H9 (cell line): ENCODE results near the gene TANGO6. TPM values are rescaled to one million over a fixed set of nuclear protein-coding genes. Genes with fewer than 3 reads are reported as not detected.

Experiments
- DNase-seq: peaks from one replicate; pipeline ENCODE4 v3.0.0-alpha.2; 2017
- H2AFZ ChIP-seq: one replicate; pipeline ENCODE4 v1.6.1; 2013; ENCODE audit warnings: mild to moderate bottlenecking, low read length, control low read depth, moderate library complexity
- H2AK5ac ChIP-seq: 2 replicates; pipeline ENCODE4 v1.6.1; 2013; ENCODE audit warnings: low read length, control low read depth, mixed read lengths; ENCODE audit not compliant: insufficient read length
- H2BK120ac ChIP-seq: one replicate; pipeline ENCODE4 v1.6.1; 2013; ENCODE audit warnings: low read depth, mild to moderate bottlenecking, low read length, control low read depth, inconsistent platforms; ENCODE audit not compliant: poor library complexity, severe bottlenecking
- H2BK12ac ChIP-seq: 2 replicates; pipeline ENCODE4 v1.6.1; 2013; ENCODE audit warnings: low read length, control low read depth, mixed read lengths, low read depth; ENCODE audit not compliant: insufficient read length
- H2BK15ac ChIP-seq: 2 replicates; pipeline ENCODE4 v1.6.1; 2013; ENCODE audit warnings: low read depth, low read length, control low read depth
- H2BK20ac ChIP-seq: one replicate; pipeline ENCODE4 v1.6.1; 2013; ENCODE audit warnings: low read depth, mild to moderate bottlenecking, low read length, control low read depth, inconsistent platforms; ENCODE audit not compliant: poor library complexity, severe bottlenecking
- H2BK5ac ChIP-seq: 2 replicates; pipeline ENCODE4 v1.6.1; 2013; ENCODE audit warnings: low read length, control low read depth, mixed read lengths; ENCODE audit not compliant: insufficient read length
- H3K14ac ChIP-seq: 2 replicates; pipeline ENCODE4 v1.6.1; 2013; ENCODE audit warnings: low read length, control low read depth; ENCODE audit not compliant: insufficient read depth
- H3K18ac ChIP-seq: 2 replicates; pipeline ENCODE4 v1.6.1; 2013; ENCODE audit warnings: low read depth, mild to moderate bottlenecking, mixed read lengths, low read length, control low read depth; ENCODE audit not compliant: insufficient read length
- H3K23ac ChIP-seq: 2 replicates; pipeline ENCODE4 v1.6.1; 2013; ENCODE audit warnings: low read length, control low read depth, mixed read lengths, low read depth; ENCODE audit not compliant: insufficient read length
- H3K23me2 ChIP-seq: 2 replicates; pipeline ENCODE4 v1.6.1; 2013; ENCODE audit warnings: low read depth, mild to moderate bottlenecking, mixed read lengths, low read length, control low read depth; ENCODE audit not compliant: insufficient read length, poor library complexity, severe bottlenecking
- H3K27ac ChIP-seq: 2 replicates; pipeline ENCODE4 v1.5.1; 2013; ENCODE audit warnings: low read length, control low read depth, mixed read lengths, low read depth; ENCODE audit not compliant: insufficient read length
- H3K27me3 ChIP-seq: 2 replicates; pipeline ENCODE4 v1.6.1; 2013; ENCODE audit warnings: low read length, control low read depth, inconsistent platforms; ENCODE audit not compliant: insufficient read depth
- H3K4ac ChIP-seq: 2 replicates; pipeline ENCODE4 v1.6.1; 2013; ENCODE audit warnings: low read depth, mild to moderate bottlenecking, control low read depth, inconsistent platforms, low read length, moderate library complexity
- H3K4me1 ChIP-seq: 2 replicates; pipeline ENCODE4 v1.6.1; 2013; ENCODE audit warnings: low read length, control low read depth, inconsistent platforms; ENCODE audit not compliant: insufficient read depth
- H3K4me2 ChIP-seq: 2 replicates; pipeline ENCODE4 v1.6.1; 2013; ENCODE audit warnings: low read length, control low read depth, mixed read lengths; ENCODE audit not compliant: insufficient read length, insufficient read depth
- H3K56ac ChIP-seq: 2 replicates; pipeline ENCODE4 v1.6.1; 2013; ENCODE audit warnings: low read depth, mild to moderate bottlenecking, mixed read lengths, low read length, control low read depth; ENCODE audit not compliant: insufficient read length
- H3K79me1 ChIP-seq: 2 replicates; pipeline ENCODE4 v1.6.1; 2013; ENCODE audit warnings: low read depth, mild to moderate bottlenecking, moderate library complexity, low read length, control low read depth, inconsistent platforms; ENCODE audit not compliant: insufficient read depth, poor library complexity, severe bottlenecking
- H3K79me2 ChIP-seq: 2 replicates; pipeline ENCODE4 v1.6.1; 2013; ENCODE audit warnings: low read length, control low read depth, inconsistent platforms; ENCODE audit not compliant: insufficient read depth
- H3K9ac ChIP-seq: 2 replicates; pipeline ENCODE4 v1.6.1; 2013; ENCODE audit warnings: low read length, control low read depth, mixed read lengths; ENCODE audit not compliant: insufficient read length; ENCODE audit errors: extremely low read depth
- H3K9me3 ChIP-seq: one replicate; pipeline ENCODE4 v1.6.1; 2013; ENCODE audit warnings: low read depth, low read length, inconsistent platforms; ENCODE audit not compliant: control insufficient read depth
- H3T11ph ChIP-seq: one replicate; pipeline ENCODE4 v1.6.1; 2013; ENCODE audit warnings: mild to moderate bottlenecking, low read length, control low read depth, inconsistent platforms
- H4K20me1 ChIP-seq: one replicate; pipeline ENCODE4 v1.6.1; 2013; ENCODE audit not compliant: control insufficient read depth, insufficient read length, insufficient read depth
- H4K5ac ChIP-seq: 2 replicates; pipeline ENCODE4 v1.6.1; 2013; ENCODE audit warnings: low read depth, mild to moderate bottlenecking, mixed read lengths, low read length, control low read depth; ENCODE audit not compliant: insufficient read length
- H4K8ac ChIP-seq: replicated peaks from 2 replicates; pipeline ENCODE4 v1.6.1; 2013; ENCODE audit warnings: low read length, control low read depth, mixed read lengths, low read depth; ENCODE audit not compliant: insufficient read length
- H4K91ac ChIP-seq: 2 replicates; pipeline ENCODE4 v1.6.1; 2013; ENCODE audit warnings: low read depth, mild to moderate bottlenecking, moderate library complexity, mixed read lengths, low read length, control low read depth; ENCODE audit not compliant: insufficient read length
- H3K27ac Mint-ChIP-seq, 3 experiments: 2 replicates in 2 of 3; 3 replicates in 1 of 3; pipeline ENCODE4 v1.8.0; 2020 to 2021; ENCODE audit warnings: mixed read lengths in 3 of 3, mild to moderate bottlenecking in 1 of 3, moderate library complexity in 1 of 3
- H3K27me3 Mint-ChIP-seq: 2 replicates; pipeline ENCODE4 v1.8.0; 2021; ENCODE audit warnings: low read depth, mild to moderate bottlenecking, moderate library complexity, mixed read lengths
- H3K36me3 Mint-ChIP-seq, 3 experiments: 2 replicates in 2 of 3; 3 replicates in 1 of 3; pipeline ENCODE4 v1.8.0; 2020 to 2021; ENCODE audit warnings: low read depth in 3 of 3, mixed read lengths in 3 of 3; ENCODE audit not compliant: insufficient read depth in 1 of 3
- H3K4me1 Mint-ChIP-seq, 2 experiments: 2 replicates each; pipeline ENCODE4 v1.8.0; 2020; ENCODE audit warnings: mixed read lengths in 2 of 2
- H3K4me3 Mint-ChIP-seq, 2 experiments: 2 replicates in 1 of 2; 3 replicates in 1 of 2; pipeline ENCODE4 v1.8.0; 2020 to 2021; ENCODE audit warnings: mild to moderate bottlenecking in 2 of 2, mixed read lengths in 2 of 2, moderate library complexity in 1 of 2
- H3K9me3 Mint-ChIP-seq, 2 experiments: 2 replicates in 1 of 2; 3 replicates in 1 of 2; pipeline ENCODE4 v1.8.0; 2020; ENCODE audit warnings: mild to moderate bottlenecking in 2 of 2, mixed read lengths in 2 of 2, moderate library complexity in 1 of 2
- total RNA-seq: library from RNA; stranded (reverse); gene quantifications from 2 replicates; pipeline ENCODE4 v1.2.1, GENCODE V29; 2021
- TF ChIP-seq, protein P1 (sequence below): fragments of 200-600 bp; sonication (generic); conservative IDR thresholded peaks from 3 replicates; pipeline ENCODE4 v1.8.0; 2021; ENCODE audit warnings: antibody characterized with exemption, mild to moderate bottlenecking

The TANGO6 gene
- total RNA-seq, 1 experiment from 2014 or later: 12.0 TPM

DNA sequence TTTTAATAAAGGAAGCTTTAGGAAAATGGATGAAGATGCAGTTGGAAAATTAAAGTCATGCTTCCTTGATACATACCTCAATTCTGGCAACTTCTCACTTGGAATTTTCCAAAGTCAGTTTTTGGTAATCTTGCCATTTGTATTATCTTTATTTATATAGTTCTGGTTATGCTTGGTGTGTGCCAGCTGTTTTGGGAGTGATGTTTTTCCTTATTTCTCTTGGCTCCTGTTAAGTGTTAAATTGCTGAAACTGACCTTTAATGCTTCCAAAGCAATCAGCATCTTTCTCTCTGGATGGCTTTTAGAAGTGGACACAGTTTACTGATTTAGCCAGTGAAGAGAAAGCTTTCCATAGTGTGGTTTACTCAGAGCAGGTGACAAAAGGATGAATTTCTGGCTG lies 192.0 kb downstream of the TANGO6 start:
- H4K5ac ChIP-seq: no peak overlapping the region
- no peak overlapping the region for H2BK120ac ChIP-seq
- Mint-ChIP-seq H3K9me3 (no peaks in the 10 kb centered on the region), H3K27me3 (no peaks in the 10 kb centered on the region; the same call in 1 of the 2 replicates), H3K27ac (no peak overlapping the region), H3K4me1 (peaks cover 0 to under 1% of the 10 kb centered on the region in 2 experiments; a peak in 1 of 4 replicates), H3K36me3 (peaks cover 0 to 3% (median 0%) of the 10 kb centered on the region in 3 experiments; a peak in 1 of 7 replicates), H3K4me3 (no peak overlapping the region)
- no peak overlapping the region for H4K91ac ChIP-seq
- H3K56ac ChIP-seq: no peak overlapping the region
- no peaks in the 10 kb centered on the region for H4K20me1 ChIP-seq
- no peaks in the 10 kb centered on the region for H3K79me1 ChIP-seq
- no peak overlapping the region for H3K27ac ChIP-seq
- H3K79me2 ChIP-seq: no peaks in the 10 kb centered on the region
- no peak for DNase-seq
- no peak overlapping the region for H2AFZ ChIP-seq
- no peaks in the 10 kb centered on the region for H3K4me1 ChIP-seq
- H2BK12ac ChIP-seq: no peak overlapping the region
- no peak overlapping the region for H2BK5ac ChIP-seq
- H3K9me3 ChIP-seq: no peaks in the 10 kb centered on the region
- H2BK20ac ChIP-seq: no peak overlapping the region
- no peak overlapping the region for H2AK5ac ChIP-seq
- no peak overlapping the region for H3T11ph ChIP-seq
- H2BK15ac ChIP-seq: no peak overlapping the region
- H3K14ac ChIP-seq: no peak overlapping the region
- H3K4me2 ChIP-seq: no peak overlapping the region
- H3K23me2 ChIP-seq: no peaks in the 10 kb centered on the region
- no peak overlapping the region for H3K4ac ChIP-seq
- no peak overlapping the region for H4K8ac ChIP-seq
- TF ChIP-seq, protein P1, sequence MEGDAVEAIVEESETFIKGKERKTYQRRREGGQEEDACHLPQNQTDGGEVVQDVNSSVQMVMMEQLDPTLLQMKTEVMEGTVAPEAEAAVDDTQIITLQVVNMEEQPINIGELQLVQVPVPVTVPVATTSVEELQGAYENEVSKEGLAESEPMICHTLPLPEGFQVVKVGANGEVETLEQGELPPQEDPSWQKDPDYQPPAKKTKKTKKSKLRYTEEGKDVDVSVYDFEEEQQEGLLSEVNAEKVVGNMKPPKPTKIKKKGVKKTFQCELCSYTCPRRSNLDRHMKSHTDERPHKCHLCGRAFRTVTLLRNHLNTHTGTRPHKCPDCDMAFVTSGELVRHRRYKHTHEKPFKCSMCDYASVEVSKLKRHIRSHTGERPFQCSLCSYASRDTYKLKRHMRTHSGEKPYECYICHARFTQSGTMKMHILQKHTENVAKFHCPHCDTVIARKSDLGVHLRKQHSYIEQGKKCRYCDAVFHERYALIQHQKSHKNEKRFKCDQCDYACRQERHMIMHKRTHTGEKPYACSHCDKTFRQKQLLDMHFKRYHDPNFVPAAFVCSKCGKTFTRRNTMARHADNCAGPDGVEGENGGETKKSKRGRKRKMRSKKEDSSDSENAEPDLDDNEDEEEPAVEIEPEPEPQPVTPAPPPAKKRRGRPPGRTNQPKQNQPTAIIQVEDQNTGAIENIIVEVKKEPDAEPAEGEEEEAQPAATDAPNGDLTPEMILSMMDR: no peak
- H3K23ac ChIP-seq: no peak overlapping the region
- H3K18ac ChIP-seq: no peak overlapping the region
- H3K27me3 ChIP-seq: no peaks in the 10 kb centered on the region
- H3K9ac ChIP-seq: no peak overlapping the region
